H1 (cell line): ENCODE results near the gene NDUFB3. TPM values are rescaled to one million over a fixed set of nuclear protein-coding genes. Genes with fewer than 3 reads are reported as not detected.

Experiments
- CTCF ChIA-PET: fragments of 300-600 bp; sonication (Branson Sonifier 250); formaldehyde crosslinking; loops from one replicate; lab custom pipeline; 2021; ENCODE audit not compliant: partially characterized antibody; lab: Charles Lee
- POLR2A ChIA-PET: fragments of 300-600 bp; sonication (Branson Sonifier 250); formaldehyde crosslinking; loops from one replicate; lab custom pipeline; 2021; ENCODE audit warnings: inconsistent platforms; ENCODE audit not compliant: partially characterized antibody; lab: Charles Lee
- DNase-seq, 2 experiments: peaks; one replicate each; pipeline versions ENCODE4 v3.0.0 to v3.0.0-alpha.2; 2010 to 2022; ENCODE audit warnings: low spot score in 2 of 2, low read depth in 1 of 2, mixed read lengths in 1 of 2
- FAIRE-seq: peaks from 2 replicates; lab custom pipeline; 2011; peaks lifted over from hg19 to GRCh38; lab: Jason Lieb, UNC
- H2AFZ ChIP-seq: 2 replicates; pipeline ENCODE4 v1.8.1; 2012; ENCODE audit warnings: low read length, inconsistent platforms
- H2AK5ac ChIP-seq: 2 replicates; pipeline ENCODE4 v1.6.1; 2013; ENCODE audit warnings: low read depth, low read length
- H2BK120ac ChIP-seq: replicated peaks from 2 replicates; pipeline ENCODE3; 2013; ENCODE audit warnings: low read depth, low read length, inconsistent platforms
- H2BK12ac ChIP-seq: 2 replicates; pipeline ENCODE4 v1.6.1; 2013; ENCODE audit warnings: low read depth, low read length
- H2BK15ac ChIP-seq: 2 replicates; pipeline ENCODE4 v1.6.1; 2013; ENCODE audit warnings: low read length
- H2BK20ac ChIP-seq: 2 replicates; pipeline ENCODE4 v1.6.1; 2013; ENCODE audit warnings: low read length
- H2BK5ac ChIP-seq: 2 replicates; pipeline ENCODE4 v1.6.1; 2013; ENCODE audit warnings: low read depth, low read length
- H3K14ac ChIP-seq: 2 replicates; pipeline ENCODE4 v1.6.1; 2013; ENCODE audit warnings: inconsistent platforms; ENCODE audit not compliant: insufficient read length
- H3K18ac ChIP-seq: 2 replicates; pipeline ENCODE4 v1.6.1; 2013; ENCODE audit warnings: low read length; ENCODE audit errors: extremely low read depth
- H3K23ac ChIP-seq: 2 replicates; pipeline ENCODE4 v1.6.1; 2013; ENCODE audit warnings: inconsistent platforms; ENCODE audit not compliant: insufficient read length
- H3K23me2 ChIP-seq: 2 replicates; pipeline ENCODE4 v1.6.1; 2013; ENCODE audit warnings: low read depth, low read length
- H3K27ac ChIP-seq: 2 replicates; pipeline ENCODE4 v1.6.1; 2011; ENCODE audit warnings: low read depth, low read length, inconsistent platforms
- H3K27me3 ChIP-seq, 4 experiments: replicated peaks in 1 of 4; 1 replicate in 1 of 4; 2 replicates in 3 of 4; pipeline versions ENCODE4 v1.6.1 to v1.8.1; 2011 to 2013; ENCODE audit warnings: low read length in 3 of 4, mild to moderate bottlenecking in 3 of 4, inconsistent platforms in 2 of 4, mixed read lengths in 2 of 4, moderate library complexity in 1 of 4; ENCODE audit not compliant: control insufficient read depth in 3 of 4, insufficient read depth in 3 of 4; ENCODE audit errors: extremely low read depth in 1 of 4
- H3K36me3 ChIP-seq, 4 experiments: 2 replicates each; pipeline versions ENCODE4 v1.6.1 to v1.8.1; 2011 to 2013; ENCODE audit warnings: mild to moderate bottlenecking in 4 of 4, low read length in 3 of 4, moderate library complexity in 2 of 4, control low read depth in 1 of 4, inconsistent platforms in 1 of 4; ENCODE audit not compliant: insufficient read depth in 4 of 4, control insufficient read depth in 2 of 4
- H3K4ac ChIP-seq: replicated peaks from 2 replicates; pipeline ENCODE3; 2013; ENCODE audit warnings: low read length, low read depth, mixed read lengths, inconsistent platforms; ENCODE audit not compliant: insufficient read length
- H3K4me1 ChIP-seq, 4 experiments: replicated peaks in 1 of 4; 1 replicate in 1 of 4; 2 replicates in 3 of 4; pipeline versions ENCODE4 v1.6.1 to v1.8.1; 2011 to 2013; ENCODE audit warnings: low read length in 3 of 4, inconsistent platforms in 2 of 4, mixed read lengths in 1 of 4; ENCODE audit not compliant: insufficient read depth in 4 of 4, control insufficient read depth in 3 of 4
- H3K4me2 ChIP-seq, 2 experiments: 2 replicates each; pipeline versions ENCODE4 v1.6.1 to v1.8.1; 2011 to 2013; ENCODE audit warnings: low read depth in 2 of 2, low read length in 2 of 2, control low read depth in 1 of 2, inconsistent platforms in 1 of 2, mild to moderate bottlenecking in 1 of 2; ENCODE audit not compliant: insufficient read depth in 1 of 2
- H3K4me3 ChIP-seq, 4 experiments: fragments of 200-600, 300-600 bp in 1 of 4; sonication (generic), shearing (Covaris generic), sonication (Bioruptor Twin) in 1 of 4; 2 replicates each; pipeline versions ENCODE4 v1.5.1 to v1.8.1; 2011 to 2016; ENCODE audit warnings: low read length in 4 of 4, low read depth in 3 of 4, control low read depth in 2 of 4, inconsistent platforms in 2 of 4, mild to moderate bottlenecking in 2 of 4, mixed read lengths in 1 of 4, moderate library complexity in 1 of 4; ENCODE audit not compliant: insufficient read depth in 2 of 4; ENCODE audit errors: extremely low read depth in 1 of 4
- H3K56ac ChIP-seq: replicated peaks from 2 replicates; pipeline ENCODE3; 2013; ENCODE audit warnings: low read depth, mild to moderate bottlenecking, mixed read lengths, low read length, inconsistent platforms; ENCODE audit not compliant: insufficient read length
- H3K79me1 ChIP-seq: 2 replicates; pipeline ENCODE4 v1.6.1; 2013; ENCODE audit warnings: low read depth, low read length, control low read depth
- H3K79me2 ChIP-seq, 2 experiments: 2 replicates each; pipeline versions ENCODE4 v1.6.1 to v1.8.1; 2012 to 2013; ENCODE audit warnings: low read length in 2 of 2, mild to moderate bottlenecking in 2 of 2, inconsistent platforms in 1 of 2; ENCODE audit not compliant: insufficient read depth in 2 of 2, control insufficient read depth in 1 of 2
- H3K9ac ChIP-seq, 4 experiments: replicated peaks in 1 of 4; 1 replicate in 1 of 4; 2 replicates in 3 of 4; pipeline versions ENCODE4 v1.6.1 to v1.8.1; 2011 to 2013; ENCODE audit warnings: low read depth in 3 of 4, low read length in 3 of 4, control low read depth in 2 of 4, mild to moderate bottlenecking in 2 of 4, moderate library complexity in 2 of 4, inconsistent platforms in 1 of 4; ENCODE audit errors: extremely low read depth in 1 of 4
- H3K9me3 ChIP-seq, 2 experiments: 2 replicates each; pipeline versions ENCODE4 v1.6.1 to v1.8.1; 2012 to 2013; ENCODE audit warnings: mild to moderate bottlenecking in 2 of 2, moderate library complexity in 2 of 2, control low read depth in 1 of 2, inconsistent platforms in 1 of 2, low read depth in 1 of 2, low read length in 1 of 2, mixed read lengths in 1 of 2; ENCODE audit not compliant: insufficient read depth in 2 of 2
- H4K20me1 ChIP-seq, 2 experiments: replicated peaks in 1 of 2; 2 replicates each; pipeline versions ENCODE3 to v1.8.1; 2011 to 2013; ENCODE audit warnings: inconsistent platforms in 2 of 2, low read length in 2 of 2, mild to moderate bottlenecking in 1 of 2; ENCODE audit not compliant: insufficient read depth in 2 of 2, control insufficient read depth in 1 of 2
- H4K5ac ChIP-seq: 2 replicates; pipeline ENCODE4 v1.6.1; 2013; ENCODE audit warnings: low read length, low read depth, mixed read lengths, inconsistent platforms; ENCODE audit not compliant: insufficient read length
- H4K8ac ChIP-seq: 2 replicates; pipeline ENCODE4 v1.8.0; 2013; ENCODE audit warnings: mild to moderate bottlenecking, moderate library complexity, low read length, inconsistent platforms; ENCODE audit not compliant: insufficient read depth; ENCODE audit errors: extremely low read depth
- H4K91ac ChIP-seq: replicated peaks from 2 replicates; pipeline ENCODE3; 2013; ENCODE audit warnings: low read length, mixed read lengths, inconsistent platforms; ENCODE audit not compliant: insufficient read length
- ASH2L ChIP-seq: fragments of 200-600, 300-600 bp; sonication (generic); IDR thresholded peaks from one replicate; pipeline ENCODE4 v1.7.1; 2017; ENCODE audit warnings: low read length
- BRCA1 ChIP-seq: IDR thresholded peaks from 2 replicates; pipeline ENCODE4 v1.6.1; 2012; ENCODE audit warnings: low read depth, low read length, improper control_type of control experiment
- CBX8 ChIP-seq: fragments of 300-800, 300-1000 bp; sonication (generic); IDR thresholded peaks from 2 replicates; pipeline ENCODE4 v1.7.1; 2016; ENCODE audit warnings: low read depth, low read length, borderline replicate concordance
- EGR1 ChIP-seq: IDR thresholded peaks from 2 replicates; pipeline ENCODE4 v1.6.1; 2011; ENCODE audit warnings: low read depth, low read length, borderline replicate concordance
- NANOG ChIP-seq: IDR thresholded peaks from 2 replicates; pipeline ENCODE4 v1.6.1; 2011; ENCODE audit warnings: low read length, low read depth, mild to moderate bottlenecking, inconsistent platforms; ENCODE audit not compliant: insufficient read depth, poor library complexity, severe bottlenecking
- NRF1 ChIP-seq: IDR thresholded peaks from 2 replicates; pipeline ENCODE4 v1.6.1; 2011; ENCODE audit warnings: mild to moderate bottlenecking, low read depth, low read length, improper control_type of control experiment
- POLR2AphosphoS5 ChIP-seq: IDR thresholded peaks from 2 replicates; pipeline ENCODE4 v1.6.1; 2011; ENCODE audit warnings: low read depth, low read length
- RXRA ChIP-seq: IDR thresholded peaks from 2 replicates; pipeline ENCODE4 v1.6.1; 2011; ENCODE audit warnings: low read depth, mild to moderate bottlenecking, low read length, moderate library complexity; ENCODE audit not compliant: insufficient read depth
- SP1 ChIP-seq: IDR thresholded peaks from 2 replicates; pipeline ENCODE4 v1.6.1; 2011; ENCODE audit warnings: low read depth, low read length
- SUZ12 ChIP-seq: fragments of 200-600 bp; sonication (generic); IDR thresholded peaks from 2 replicates; pipeline ENCODE4 v1.6.1; 2012; ENCODE audit warnings: mild to moderate bottlenecking, inconsistent platforms, low read length, moderate library complexity, mixed read lengths
- TCF12 ChIP-seq: IDR thresholded peaks from 2 replicates; pipeline ENCODE4 v1.6.1; 2011; ENCODE audit warnings: low read depth, mild to moderate bottlenecking, low read length
- USF2 ChIP-seq: IDR thresholded peaks from 2 replicates; pipeline ENCODE4 v1.6.1; 2011; ENCODE audit warnings: low read length, improper control_type of control experiment
- WGBS, 2 experiments: shearing (Covaris generic) in 1 of 2; methylation state at CpG; one replicate each; pipeline versions ENCODE4 v1.1.6 to v1.1.7; 2013 to 2015; ENCODE audit warnings: low lambda C conversion rate in 2 of 2, mixed read lengths in 2 of 2, inconsistent platforms in 1 of 2, low coverage in 1 of 2, missing lambda C conversion rate in 1 of 2; ENCODE audit not compliant: insufficient replicate concordance in 2 of 2, insufficient coverage in 1 of 2, insufficient read length in 1 of 2; ENCODE audit errors: extremely low coverage in 1 of 2, missing lambda C conversion rate in 1 of 2; 5-methylcytosine and 5-hydroxymethylcytosine counted together
- polyA plus RNA-seq, 7 experiments: library from polyadenylated mRNA; depleted of rRNA in 3 of 7; stranded (reverse) in 5 of 7; unstranded in 2 of 7; fragments of >200 nt in 5 of 7; fragments of 200-250 nt in 2 of 7; gene quantifications; 1 replicate in 5 of 7; 2 replicates in 1 of 7; 4 replicates in 1 of 7; pipeline versions ENCODE4 v1.2.1 to v1.2.3, GENCODE V29; 2011 to 2013; ENCODE audit warnings: missing spikeins in 2 of 7, mixed read lengths in 2 of 7
- total RNA-seq: library from RNA; stranded (reverse); fragmentation: NEBNext Ultra II Directional; extraction: Animal tissue kit (Norgen Biotek cat#: 25700); gene quantifications from 2 replicates; pipeline ENCODE4 v1.2.1, GENCODE V29; 2021

Gene NDUFB3
- total and polyA plus RNA-seq, 2 of the 8 experiments (the other 6 are each of a cell fraction or from before 2014, with no cell fraction given) = 38.2 to 55.3 TPM

GRCh38 chr2:201132518-201132917 is 60.7 kb downstream of the NDUFB3 start:
- Histone ChIP-seq H4K5ac (no peak overlapping the region), H3K14ac (no peak overlapping the region), H3K23me2 (no peaks in the 10 kb centered on the region), H4K8ac (no peak overlapping the region), H3K4ac (no peak overlapping the region), H2BK12ac (no peak overlapping the region), H4K91ac (no peak overlapping the region), H2BK120ac (no peak overlapping the region), H3K36me3 (no peaks in the 10 kb centered on the region; a peak in 2 of 8 replicates), H2BK20ac (no peak overlapping the region), H2AFZ (no peak overlapping the region), H3K79me1 (no peaks in the 10 kb centered on the region), H3K4me2 (no peak overlapping the region), H3K79me2 (no peaks in the 10 kb centered on the region), H3K9ac (no peak overlapping the region), H3K4me1 (peaks cover 0 to 3% (median under 1%) of the 10 kb centered on the region in 4 experiments; a peak in 3 of 7 replicates), H3K4me3 (no peak overlapping the region), H3K27ac (no peak overlapping the region), H3K23ac (no peak overlapping the region), H2AK5ac (no peak overlapping the region), H4K20me1 (no peaks in the 10 kb centered on the region), H3K18ac (no peak overlapping the region), H3K56ac (no peak overlapping the region), H2BK15ac (no peak overlapping the region), H3K9me3 (no peaks in the 10 kb centered on the region), H2BK5ac (no peak overlapping the region), H3K27me3 (no peaks in the 10 kb centered on the region)
- CTCF ChIA-PET = interaction anchor here (0.7 to 2.4 kb wide), 3 partner anchors 12 to 169 kb away, joined by 3 to 10 read pairs (median 8); partner anchors contain the start of gene ORC2
- no peak for TF ChIP-seq EGR1
- TF ChIP-seq NANOG = no peak
- TF ChIP-seq USF2 = no peak
- TF ChIP-seq SUZ12 = no peak
- no peak for TF ChIP-seq NRF1
- TF ChIP-seq CBX8 = no peak
- TF ChIP-seq RXRA = no peak
- no peak for TF ChIP-seq SP1
- no peak for TF ChIP-seq BRCA1
- TF ChIP-seq ASH2L = no peak
- TF ChIP-seq POLR2AphosphoS5 = no peak
- no peak for TF ChIP-seq TCF12
- FAIRE-seq (no peak), DNase-seq (no peak)
- WGBS, 2 experiments = 91% methylated on average over 1 of the region's 1 CpG; no CpG with 5 or more reads in 1 of the 2 experiments
- POLR2A ChIA-PET = interaction anchor here (1.0 to 1.7 kb wide), 2 partner anchors 16 to 243 kb away, joined by 3 to 4 read pairs; partner anchors contain the start of genes NIF3L1 and PPIL3
